ENCODE results near the gene RABGEF1. TPM values are rescaled to one million over a fixed set of nuclear protein-coding genes. Genes with fewer than 3 reads are reported as not detected.

Gene RABGEF1
- total and polyA plus RNA-seq, 2 of the 8 experiments (the other 6 are each of a cell fraction or from before 2014, with no cell fraction given), result 10.2 to 18.0 TPM

GRCh38 chr7:66758950-66759628, 18.6 kb downstream of the RABGEF1 start:
- H3K4me3 ChIP-seq (ENCODE audit: extremely low read depth in 1 of 4, insufficient read depth in 2 of 4, low read depth in 3 of 4, low read length in 4 of 4), result no peak overlapping the region
- no peak overlapping the region for H3K27ac ChIP-seq (ENCODE audit: low read depth, low read length)
- no peak overlapping the region for H2BK120ac ChIP-seq (replicated peaks; ENCODE audit: low read depth, low read length)
- no peak overlapping the region for H3K18ac ChIP-seq (ENCODE audit: extremely low read depth, low read length)
- no peaks in the 10 kb centered on the region for H3K36me3 ChIP-seq (ENCODE audit: control insufficient read depth in 2 of 4, insufficient read depth in 4 of 4, low read length in 3 of 4)
- no peak overlapping the region for H4K91ac ChIP-seq (replicated peaks; ENCODE audit: insufficient read length, low read length)
- DNase-seq (ENCODE audit: low read depth in 1 of 2, low spot score in 2 of 2) (no peak), FAIRE-seq (no peak)
- 0 out of 2 replicates have a peak, but pooled peaks cover 3% of the 10 kb centered on the region for H3K79me1 ChIP-seq (ENCODE audit: low read depth, low read length)
- H3K4me1 ChIP-seq (replicated peaks in 1 of 4; ENCODE audit: control insufficient read depth in 3 of 4, insufficient read depth in 4 of 4, low read length in 3 of 4), result no peaks in the 10 kb centered on the region
- POLR2A ChIA-PET (ENCODE audit: partially characterized antibody), result interaction anchor here (0.6 kb wide), 1 partner anchor 23 kb away, joined by 3 read pairs; no protein-coding TSS in a partner anchor
- no peak overlapping the region for H4K8ac ChIP-seq (ENCODE audit: extremely low read depth, insufficient read depth, low read length)
- peaks cover 0 to 1% of the 10 kb centered on the region in 2 experiments for H4K20me1 ChIP-seq (replicated peaks in 1 of 2; ENCODE audit: control insufficient read depth in 1 of 2, insufficient read depth in 2 of 2, low read length in 2 of 2)
- no peak overlapping the region for H2BK5ac ChIP-seq (ENCODE audit: low read depth, low read length)
- no peak overlapping the region for H4K5ac ChIP-seq (ENCODE audit: insufficient read length, low read depth, low read length)
- no peak overlapping the region for H2BK20ac ChIP-seq (ENCODE audit: low read length)
- H3K9me3 ChIP-seq (ENCODE audit: insufficient read depth in 2 of 2, low read depth in 1 of 2, low read length in 1 of 2), result no peaks in the 10 kb centered on the region
- CTCF ChIA-PET (ENCODE audit: partially characterized antibody), result interaction anchor here (1.4 kb wide), 1 partner anchor 18 kb away, joined by 3 read pairs; no protein-coding TSS in a partner anchor
- H3K23ac ChIP-seq (ENCODE audit: insufficient read length), result no peak overlapping the region
- H3K14ac ChIP-seq (ENCODE audit: insufficient read length), result no peak overlapping the region
- no peak overlapping the region for H2AK5ac ChIP-seq (ENCODE audit: low read depth, low read length)
- no peak overlapping the region for H3K4ac ChIP-seq (replicated peaks; ENCODE audit: insufficient read length, low read depth, low read length)
- H2AFZ ChIP-seq (ENCODE audit: low read length), result no peak overlapping the region
- no peak overlapping the region; a peak in 1 of 7 replicates for H3K9ac ChIP-seq (replicated peaks in 1 of 4; ENCODE audit: extremely low read depth in 1 of 4, low read depth in 3 of 4, low read length in 3 of 4)
- H3K27me3 ChIP-seq (replicated peaks in 1 of 4; ENCODE audit: control insufficient read depth in 3 of 4, extremely low read depth in 1 of 4, insufficient read depth in 3 of 4, low read length in 3 of 4), result no peaks in the 10 kb centered on the region
- 93% methylated on average over 9 of the region's 9 CpGs; no CpG with 5 or more reads in 1 of the 2 experiments for WGBS, 2 experiments (ENCODE audit: extremely low coverage in 1 of 2, insufficient coverage in 1 of 2, insufficient read length in 1 of 2, insufficient replicate concordance in 2 of 2, low coverage in 1 of 2, low lambda C conversion rate in 2 of 2, missing lambda C conversion rate in 1 of 2)
- peaks cover 0 to 22% of the 10 kb centered on the region in 2 experiments; a peak in 2 of 4 replicates for H3K79me2 ChIP-seq (ENCODE audit: control insufficient read depth in 1 of 2, insufficient read depth in 2 of 2, low read length in 2 of 2)
- no peak overlapping the region for H3K4me2 ChIP-seq (ENCODE audit: insufficient read depth in 1 of 2, low read depth in 2 of 2, low read length in 2 of 2)
- H3K23me2 ChIP-seq (ENCODE audit: low read depth, low read length), result no peaks in the 10 kb centered on the region
- no peak overlapping the region for H3K56ac ChIP-seq (replicated peaks; ENCODE audit: insufficient read length, low read depth, low read length)
- no peak overlapping the region for H2BK15ac ChIP-seq (ENCODE audit: low read length)
- no peak overlapping the region for H2BK12ac ChIP-seq (ENCODE audit: low read depth, low read length)
- TF ChIP-seq HDAC2 (IDR thresholded peaks at IDR 0.05; ENCODE audit: borderline replicate concordance in 1 of 2, low read depth in 2 of 2, low read length in 2 of 2) (no peak), RFX5 (IDR thresholded peaks at IDR 0.05; ENCODE audit: borderline replicate concordance, low read depth, low read length) (no peak), KDM1A (IDR thresholded peaks at IDR 0.05; ENCODE audit: borderline replicate concordance, low read length) (no peak), E2F6 (IDR thresholded peaks at IDR 0.05) (no peak), RNF2 (IDR thresholded peaks at IDR 0.05; ENCODE audit: borderline replicate concordance, low read depth, low read length, missing control alignments, poor library complexity, severe bottlenecking) (no peak), CBX8 (IDR thresholded peaks at IDR 0.05; ENCODE audit: borderline replicate concordance, low read depth, low read length) (no peak), MAX (IDR thresholded peaks at IDR 0.05) (no peak), EGR1 (IDR thresholded peaks at IDR 0.05; ENCODE audit: borderline replicate concordance, low read depth, low read length) (no peak), CBX5 (IDR thresholded peaks at IDR 0.05; ENCODE audit: low read depth, low read length) (no peak), SP4 (IDR thresholded peaks at IDR 0.05; ENCODE audit: low read length) (no peak), SRF (IDR thresholded peaks at IDR 0.05; ENCODE audit: low read depth, low read length) (no peak)
